Pancreas (tissue), 10 donors: Measurements from ENCODE around the gene TAF6L. TPM values are rescaled to one million over a fixed set of nuclear protein-coding genes. Genes with fewer than 3 reads are reported as not detected.

Experiments used
- ATAC-seq, 4 donors: fragments of 200-7000 bp; cut with Tn5 transposase; one replicate each; pipeline versions ENCODE4 v1.8.0 to v1.9.1; 2020; ENCODE audit warnings: mild to moderate bottlenecking in 4 of 4, moderate library complexity in 4 of 4
- DNase-seq, 6 donors: peaks; one replicate each; pipeline ENCODE4 v3.0.0-alpha.2; 2020
- FAIRE-seq: peaks from 2 replicates; lab custom pipeline; 2012; peaks lifted over from hg19 to GRCh38; lab: Jason Lieb, UNC
- H3K27ac ChIP-seq, 4 donors: fragments of 200-600 bp; sonication (generic); 1 replicate in 3 of 4; 2 replicates in 1 of 4; pipeline versions ENCODE4 v1.5.0 to v1.8.0; 2020
- H3K27me3 ChIP-seq, 4 donors: fragments of 200-600 bp; one replicate each; pipeline ENCODE4 v1.8.0; 2021
- H3K36me3 ChIP-seq, 3 donors: fragments of 200-600 bp; sonication (generic) in 1 of 3; one replicate each; pipeline versions ENCODE4 v1.5.0 to v1.8.0; 2020 to 2021
- H3K4me1 ChIP-seq, 3 donors: fragments of 200-600 bp; one replicate each; pipeline ENCODE4 v1.8.0; 2021
- H3K4me3 ChIP-seq, 4 donors: fragments of 200-600 bp; sonication (generic) in 2 of 4; one replicate each; pipeline versions ENCODE4 v1.5.0 to v1.8.0; 2020 to 2021
- H3K9me3 ChIP-seq, 4 donors: fragments of 200-600 bp; one replicate each; pipeline ENCODE4 v1.8.0; 2021
- CTCF ChIP-seq, 4 donors: fragments of 200-600 bp; sonication (generic) in 3 of 4; IDR thresholded peaks; one replicate each; pipeline versions ENCODE4 v1.5.0 to v1.8.0; 2021; ENCODE audit warnings: antibody characterized with exemption in 4 of 4
- WGBS, 2 donors: extraction: QIAGEN DNeasy Blood & Tissue Kit; methylation state at CpG; one replicate each; pipeline ENCODE4 v1.1.7; 2013; 5-methylcytosine and 5-hydroxymethylcytosine counted together
- intact Hi-C, 3 donors: fragments of 100-400 bp; cut with DNase I; formaldehyde crosslinking; loops; one replicate each; pipeline versions ENCODE4 v1.11.1 to v1.14.2; 2022
- microRNA-seq, 2 donors: library from miRNA; unstranded; fragments of <30 nt; microRNA quantifications; one replicate each; pipeline versions ENCODE4 to v1.1.0, GENCODE V29; 2019 to 2020
- polyA plus RNA-seq, 2 donors: library from polyadenylated mRNA; stranded (reverse); fragments of 200-250 nt; gene quantifications; one replicate each; pipeline ENCODE4 v1.2.3, GENCODE V29; 2013
- total RNA-seq, 6 donors: library from RNA; stranded (reverse); fragmentation: NEBNext Ultra II Directional in 4 of 6; extraction: Animal tissue kit (Norgen Biotek cat#: 25700) in 4 of 6; gene quantifications; one replicate each; pipeline versions ENCODE4 v1.2.1 to v1.2.4, GENCODE V29; 2021 to 2023
- donor health status: healthy with polysubstance abuse.
- donor health status: DM: no; HTN: no; CAD: no; lungs with moderate emphysema.
- donor health status: DM: no; HTN: no; CAD: no.
- donor health status: control.
- donor health status: control.
- donor health status: Bipolar disorder and iron deficiency.
- donor health status: DM: yes; HTN: yes; CAD: no.
- donor health status: DM: no; HTN: no; CAD: no.
- donor health status: DM: no; HTN: no; CAD: no.
- donor health status: DM: yes; HTN: yes; CAD: no.

Gene TAF6L
- total and polyA plus RNA-seq, 8 donors, result 9.3 to 53.5 (median 14.5) TPM

DNA sequence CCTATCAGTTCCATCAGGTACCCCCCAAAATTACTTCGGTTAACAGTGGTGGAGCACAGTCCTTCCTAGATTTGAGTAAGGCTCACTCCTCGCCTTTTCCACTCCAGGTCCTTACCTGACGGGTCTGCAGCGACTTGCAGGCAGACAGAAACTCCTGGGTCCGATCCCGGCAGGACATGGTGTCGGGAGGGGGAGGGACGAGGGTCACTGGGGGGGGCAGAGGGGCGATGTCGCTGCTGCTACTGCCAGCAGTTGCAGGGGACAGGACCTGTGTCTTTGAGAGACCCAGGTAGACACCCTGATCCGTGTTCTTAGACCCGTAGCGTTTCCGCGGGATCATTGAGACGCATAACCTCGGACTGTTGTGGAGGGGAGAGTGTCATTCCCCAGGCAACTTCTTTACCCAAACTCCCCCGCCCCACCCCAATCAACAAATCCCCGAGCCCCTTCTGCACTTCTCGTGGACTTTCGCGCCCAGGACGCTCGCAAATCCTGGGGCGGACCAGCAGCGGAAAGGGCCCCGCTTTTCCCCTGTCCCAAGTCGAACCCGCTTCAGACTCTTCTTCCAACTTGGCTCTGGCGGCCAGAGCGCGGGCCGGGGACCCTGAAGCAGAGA lies 59.8 kb downstream of the TAF6L start:
- H3K4me3 ChIP-seq, result peak overlapping the region; percentile 63 to 90 (median 84)
- H3K9me3 ChIP-seq, result no peaks in the 10 kb centered on the region
- DNase-seq (peak in 2 of 6 donors; percentile 45 to 72), ATAC-seq (no peak), FAIRE-seq (no peak)
- intact Hi-C loops, result no loop called here
- 1% methylated on average over 32 to 33 of the region's 33 CpGs for WGBS, 2 donors
- H3K4me1 ChIP-seq, result peaks cover 0 to 20% (median 6%) of the 10 kb centered on the region in 3 donors
- H3K27me3 ChIP-seq, result no peaks in the 10 kb centered on the region
- TF ChIP-seq CTCF (IDR thresholded peaks at IDR 0.05), result no peak
- peaks cover 0 to 31% (median 7%) of the 10 kb centered on the region in 3 donors for H3K36me3 ChIP-seq
- H3K27ac ChIP-seq, result peak overlapping the region; percentile 83 to 96 (median 94)

GRCh38 chr11:62831520-62832335 lies 60.5 kb downstream of the TAF6L start, which contains the start of gene STX5:
Gene STX5, minus strand, starts transcription at chr11:62832051. Its CDS starts 808 bp downstream, at chr11:62831243.
- TF ChIP-seq CTCF (IDR thresholded peaks at IDR 0.05), result no peak
- 0% methylated on average over 64 to 65 of the region's 65 CpGs for WGBS, 2 donors
- Histone ChIP-seq H3K36me3 (peaks cover 0 to 24% (median under 1%) of the 10 kb centered on the region in 3 donors), H3K4me1 (peaks cover 0 to 20% (median 6%) of the 10 kb centered on the region in 3 donors), H3K27ac (peak within 1 kb of the TSS; percentile 83 to 96 (median 94)), H3K9me3 (no peaks in the 10 kb centered on the region), H3K27me3 (no peaks in the 10 kb centered on the region), H3K4me3 (peak within 1 kb of the TSS; percentile 63 to 90 (median 84))
- intact Hi-C loops, result no loop called here
- DNase-seq (peak; percentile 99 to 100 (median 99)), FAIRE-seq (peak; percentile 53), ATAC-seq (peak; percentile 94 to 98 (median 96))

GRCh38 chr11:62832336-62833234 lies 61.4 kb downstream of the TAF6L start, which contains the start of gene TEX54:
Gene TEX54, minus strand, starts transcription at chr11:62832841.
- Histone ChIP-seq H3K27me3 (no peaks in the 10 kb centered on the region), H3K27ac (peak within 1 kb of the TSS; percentile 83 to 96 (median 94)), H3K4me3 (peak within 1 kb of the TSS; percentile 63 to 90 (median 84)), H3K4me1 (peaks cover 0 to 20% (median 6%) of the 10 kb centered on the region in 3 donors), H3K36me3 (peaks cover 0 to 16% (median 0%) of the 10 kb centered on the region in 3 donors), H3K9me3 (no peaks in the 10 kb centered on the region)
- peak in 5 of 6 donors; percentile 30 to 80 (median 64) for DNase-seq
- 7 to 8% methylated on average over 39 to 40 of the region's 40 CpGs for WGBS, 2 donors
- no peak for FAIRE-seq
- intact Hi-C loops, result no loop called here
- no peak for TF ChIP-seq CTCF (IDR thresholded peaks at IDR 0.05)
- ATAC-seq, result peak; percentile 9 to 27 (median 13)

- 66 to 76% methylated on average over 8 of the region's 8 CpGs for WGBS, 2 donors
- FAIRE-seq, result no peak
- Histone ChIP-seq H3K36me3 (peaks cover 0 to 14% (median 0%) of the 10 kb centered on the region in 3 donors), H3K4me3 (no peak overlapping the region), H3K9me3 (no peaks in the 10 kb centered on the region), H3K27ac (no peak overlapping the region), H3K27me3 (no peaks in the 10 kb centered on the region), H3K4me1 (peaks cover 4 to 16% (median 6%) of the 10 kb centered on the region in 3 donors)
- no peak for TF ChIP-seq CTCF (IDR thresholded peaks at IDR 0.05)
- intact Hi-C loops, result no loop called here
- DNase-seq, result no peak
- ATAC-seq, result no peak
Measured at GRCh38 chr11:62835336-62835735, 64.1 kb downstream of the TAF6L start.

Small RNA genes within 50 kb of the gene (microRNA-seq; reads per million reads assigned to microRNA genes)
- gene MIR6514, result 0.39 to 0.88 reads per million in 2 donors
- 0 reads per million in 2 donors for gene MIR6748

Other genes starting within 250 kb of the TAF6L start
Only the 30 nearest of the 31 such genes appear.
- 100 to 1,000 TPM in 1 of 6 donors, 10 to 100 TPM in 5; 53.2 to 163 (median 77.2) TPM for gene AHNAK, start 224.6 kb upstream of the TAF6L start, total RNA-seq
- 10 to 100 TPM; 18.7 to 32.5 TPM for gene AHNAK, start 224.6 kb upstream of the TAF6L start, polyA plus RNA-seq
- gene EEF1G, start 197.5 kb upstream of the TAF6L start, total RNA-seq, result 1,000 to 10,000 TPM in 4 of 6 donors, 100 to 1,000 TPM in 2; 723 to 1,171 (median 1,053) TPM
- gene EEF1G, start 197.5 kb upstream of the TAF6L start, polyA plus RNA-seq, result 100 to 1,000 TPM; 630 to 745 TPM
- gene TUT1, start 179.9 kb upstream of the TAF6L start, total RNA-seq, result 10 to 100 TPM; 12.0 to 20.3 (median 14.6) TPM
- 10 to 100 TPM; 24.6 to 33.4 TPM for gene TUT1, start 179.9 kb upstream of the TAF6L start, polyA plus RNA-seq
- 10 to 100 TPM; 14.7 to 35.6 (median 23.0) TPM for gene MTA2, start 169.5 kb upstream of the TAF6L start, total RNA-seq
- gene MTA2, start 169.5 kb upstream of the TAF6L start, polyA plus RNA-seq, result 10 to 100 TPM; 28.7 to 42.3 TPM
- gene EML3, start 158.6 kb upstream of the TAF6L start, total RNA-seq, result 10 to 100 TPM; 22.0 to 34.1 (median 23.4) TPM
- gene EML3, start 158.6 kb upstream of the TAF6L start, polyA plus RNA-seq, result 10 to 100 TPM; 70.7 to 86.4 TPM
- 1 to 10 TPM in 4 of 6 donors, under 1 TPM in 2; 0.65 to 2.8 (median 1.6) TPM for gene ROM1, start 158.1 kb upstream of the TAF6L start, total RNA-seq
- 1 to 10 TPM; 5.1 to 5.6 TPM for gene ROM1, start 158.1 kb upstream of the TAF6L start, polyA plus RNA-seq
- gene B3GAT3, start 149.4 kb upstream of the TAF6L start, total RNA-seq, result 10 to 100 TPM; 13.2 to 24.1 (median 17.1) TPM
- 10 to 100 TPM; 45.7 to 50.8 TPM for gene B3GAT3, start 149.4 kb upstream of the TAF6L start, polyA plus RNA-seq
- gene GANAB, start 124.8 kb upstream of the TAF6L start, total RNA-seq, result 100 to 1,000 TPM; 106 to 210 (median 152) TPM
- gene GANAB, start 124.8 kb upstream of the TAF6L start, polyA plus RNA-seq, result 10 to 100 TPM; 88.1 to 93.1 TPM
- gene INTS5, start 118.1 kb upstream of the TAF6L start, total RNA-seq, result 10 to 100 TPM in 3 of 6 donors, 1 to 10 TPM in 3; 5.8 to 12.9 (median 9.5) TPM
- gene INTS5, start 118.1 kb upstream of the TAF6L start, polyA plus RNA-seq, result 1 to 10 TPM; 4.5 to 4.6 TPM
- 10 to 100 TPM; 13.2 to 21.3 (median 16.9) TPM for gene C11orf98, start 106.2 kb upstream of the TAF6L start, total RNA-seq
- 10 to 100 TPM; 56.3 to 70.8 TPM for gene C11orf98, start 106.2 kb upstream of the TAF6L start, polyA plus RNA-seq
- gene CSKMT, start 106.1 kb upstream of the TAF6L start, total RNA-seq, result 10 to 100 TPM in 1 of 6 donors, 1 to 10 TPM in 5; 4.0 to 11.0 (median 7.3) TPM
- gene CSKMT, start 106.1 kb upstream of the TAF6L start, polyA plus RNA-seq, result 10 to 100 TPM; 19.6 to 25.4 TPM
- 1 to 10 TPM; 3.2 to 4.9 (median 3.6) TPM for gene UQCC3, start 99.7 kb upstream of the TAF6L start, total RNA-seq
- gene UQCC3, start 99.7 kb upstream of the TAF6L start, polyA plus RNA-seq, result 10 to 100 TPM; 14.1 to 17.3 TPM
- 1 to 10 TPM; 1.4 to 4.0 (median 2.8) TPM for gene LBHD1, start 99.1 kb upstream of the TAF6L start, total RNA-seq
- gene LBHD1, start 99.1 kb upstream of the TAF6L start, polyA plus RNA-seq, result 10 to 100 TPM in 1 of 2 donors, 1 to 10 TPM in 1; 7.1 to 21.7 TPM
- gene UBXN1, start 92.3 kb upstream of the TAF6L start, total RNA-seq, result 10 to 100 TPM; 37.7 to 67.7 (median 51.9) TPM
- 100 to 1,000 TPM in 1 of 2 donors, 10 to 100 TPM in 1; 86.0 to 104 TPM for gene UBXN1, start 92.3 kb upstream of the TAF6L start, polyA plus RNA-seq
- 1 to 10 TPM in 2 of 6 donors, under 1 TPM in 4; 0.16 to 1.6 (median 0.53) TPM for gene LRRN4CL, start 81.9 kb upstream of the TAF6L start, total RNA-seq
- gene LRRN4CL, start 81.9 kb upstream of the TAF6L start, polyA plus RNA-seq, result under 1 TPM; 0.23 to 0.76 TPM
- gene BSCL2, start 64.0 kb upstream of the TAF6L start, total RNA-seq, result 10 to 100 TPM; 30.3 to 58.6 (median 47.9) TPM
- 100 to 1,000 TPM in 1 of 2 donors, 10 to 100 TPM in 1; 99.2 to 151 TPM for gene BSCL2, start 64.0 kb upstream of the TAF6L start, polyA plus RNA-seq
- under 1 TPM in 2 of 6 donors, not detected in 4; 0.19 to 0.37 TPM for gene GNG3, start 63.7 kb upstream of the TAF6L start, total RNA-seq
- gene GNG3, start 63.7 kb upstream of the TAF6L start, polyA plus RNA-seq, result under 1 TPM in 1 of 2 donors, not detected in 1; 0.26 TPM
- gene HNRNPUL2, start 43.9 kb upstream of the TAF6L start, total RNA-seq, result 10 to 100 TPM; 17.5 to 26.2 (median 18.0) TPM
- 10 to 100 TPM; 19.1 to 25.9 TPM for gene HNRNPUL2, start 43.9 kb upstream of the TAF6L start, polyA plus RNA-seq
- 10 to 100 TPM in 4 of 6 donors, 1 to 10 TPM in 2; 7.6 to 17.8 (median 10.5) TPM for gene TTC9C, start 42.9 kb upstream of the TAF6L start, total RNA-seq
- gene TTC9C, start 42.9 kb upstream of the TAF6L start, polyA plus RNA-seq, result 10 to 100 TPM; 16.7 to 20.3 TPM
- 1 to 10 TPM; 3.7 to 9.8 (median 5.4) TPM for gene ZBTB3, start 17.2 kb upstream of the TAF6L start, total RNA-seq
- gene ZBTB3, start 17.2 kb upstream of the TAF6L start, polyA plus RNA-seq, result 1 to 10 TPM; 2.0 to 2.4 TPM
- gene POLR2G, start 9.8 kb upstream of the TAF6L start, total RNA-seq, result 10 to 100 TPM; 15.1 to 32.0 (median 22.6) TPM
- gene POLR2G, start 9.8 kb upstream of the TAF6L start, polyA plus RNA-seq, result 10 to 100 TPM; 36.4 to 67.1 TPM
- gene TMEM179B, start 16.0 kb downstream of the TAF6L start, total RNA-seq, result 10 to 100 TPM; 14.8 to 26.2 (median 19.1) TPM
- 10 to 100 TPM; 27.1 to 59.6 TPM for gene TMEM179B, start 16.0 kb downstream of the TAF6L start, polyA plus RNA-seq
- 1 to 10 TPM; 5.0 to 9.1 (median 6.9) TPM for gene TMEM223, start 20.6 kb downstream of the TAF6L start, total RNA-seq
- 10 to 100 TPM; 16.3 to 16.6 TPM for gene TMEM223, start 20.6 kb downstream of the TAF6L start, polyA plus RNA-seq
- 10 to 100 TPM; 20.9 to 60.9 (median 30.8) TPM for gene NXF1, start 34.0 kb downstream of the TAF6L start, total RNA-seq
- gene NXF1, start 34.0 kb downstream of the TAF6L start, polyA plus RNA-seq, result 100 to 1,000 TPM; 150 to 294 TPM
- gene STX5, start 60.7 kb downstream of the TAF6L start, total RNA-seq, result 10 to 100 TPM; 22.8 to 31.2 (median 26.9) TPM
- 10 to 100 TPM; 18.6 to 27.9 TPM for gene STX5, start 60.7 kb downstream of the TAF6L start, polyA plus RNA-seq
- gene TEX54, start 61.4 kb downstream of the TAF6L start, total RNA-seq, result not detected
- under 1 TPM in 1 of 2 donors, not detected in 1; 0.65 TPM for gene TEX54, start 61.4 kb downstream of the TAF6L start, polyA plus RNA-seq
- gene WDR74, start 68.2 kb downstream of the TAF6L start, total RNA-seq, result 10 to 100 TPM; 18.4 to 35.1 (median 27.1) TPM
- gene WDR74, start 68.2 kb downstream of the TAF6L start, polyA plus RNA-seq, result 10 to 100 TPM; 47.6 to 59.5 TPM
- gene SLC3A2, start 109.5 kb downstream of the TAF6L start, total RNA-seq, result 100 to 1,000 TPM in 1 of 6 donors, 10 to 100 TPM in 5; 68.8 to 331 (median 75.1) TPM
- 100 to 1,000 TPM in 1 of 2 donors, 10 to 100 TPM in 1; 66.9 to 116 TPM for gene SLC3A2, start 109.5 kb downstream of the TAF6L start, polyA plus RNA-seq
- gene CHRM1, start 150.0 kb downstream of the TAF6L start, total RNA-seq, result under 1 TPM in 5 of 6 donors, not detected in 1; 0.06 to 0.15 (median 0.09) TPM
- gene CHRM1, start 150.0 kb downstream of the TAF6L start, polyA plus RNA-seq, result under 1 TPM; 0.14 to 0.19 TPM
- not detected for gene SLC22A6, start 213.6 kb downstream of the TAF6L start, total RNA-seq
- gene SLC22A6, start 213.6 kb downstream of the TAF6L start, polyA plus RNA-seq, result not detected